ENCODE results near the gene PTGDS.

DNA sequence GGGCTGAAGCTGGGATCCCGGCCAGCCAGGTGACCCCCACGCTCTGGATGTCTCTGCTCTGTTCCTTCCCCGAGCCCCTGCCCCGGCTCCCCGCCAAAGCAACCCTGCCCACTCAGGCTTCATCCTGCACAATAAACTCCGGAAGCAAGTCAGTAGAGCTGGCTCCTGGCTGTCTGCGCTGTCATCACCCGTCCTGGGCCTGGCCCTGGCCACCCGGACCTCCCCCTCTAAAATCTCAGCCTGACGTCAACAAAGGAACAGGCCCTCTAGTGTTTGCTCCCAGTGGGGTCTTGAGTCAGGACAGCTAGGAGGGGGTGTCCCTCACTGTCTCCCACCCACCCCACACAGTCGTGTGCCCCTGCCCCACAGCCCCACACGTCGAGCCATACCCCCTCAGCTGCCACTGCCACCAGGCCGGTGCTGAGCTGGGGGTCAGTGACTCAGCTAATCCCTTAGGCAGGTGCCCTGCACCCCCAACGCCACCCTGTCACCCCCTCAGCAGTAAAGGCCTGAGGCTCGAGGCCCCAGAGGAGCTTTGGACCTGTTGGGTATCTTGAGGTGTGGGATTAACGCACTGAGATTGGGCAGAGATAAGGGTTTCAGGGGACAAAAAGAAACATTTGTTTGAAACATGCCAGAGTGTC is 4.4 kb downstream of the PTGDS start:
- TF ChIP-seq, protein P1, sequence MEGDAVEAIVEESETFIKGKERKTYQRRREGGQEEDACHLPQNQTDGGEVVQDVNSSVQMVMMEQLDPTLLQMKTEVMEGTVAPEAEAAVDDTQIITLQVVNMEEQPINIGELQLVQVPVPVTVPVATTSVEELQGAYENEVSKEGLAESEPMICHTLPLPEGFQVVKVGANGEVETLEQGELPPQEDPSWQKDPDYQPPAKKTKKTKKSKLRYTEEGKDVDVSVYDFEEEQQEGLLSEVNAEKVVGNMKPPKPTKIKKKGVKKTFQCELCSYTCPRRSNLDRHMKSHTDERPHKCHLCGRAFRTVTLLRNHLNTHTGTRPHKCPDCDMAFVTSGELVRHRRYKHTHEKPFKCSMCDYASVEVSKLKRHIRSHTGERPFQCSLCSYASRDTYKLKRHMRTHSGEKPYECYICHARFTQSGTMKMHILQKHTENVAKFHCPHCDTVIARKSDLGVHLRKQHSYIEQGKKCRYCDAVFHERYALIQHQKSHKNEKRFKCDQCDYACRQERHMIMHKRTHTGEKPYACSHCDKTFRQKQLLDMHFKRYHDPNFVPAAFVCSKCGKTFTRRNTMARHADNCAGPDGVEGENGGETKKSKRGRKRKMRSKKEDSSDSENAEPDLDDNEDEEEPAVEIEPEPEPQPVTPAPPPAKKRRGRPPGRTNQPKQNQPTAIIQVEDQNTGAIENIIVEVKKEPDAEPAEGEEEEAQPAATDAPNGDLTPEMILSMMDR (IDR thresholded peaks at IDR 0.05), result no peak
- no peak for TF ChIP-seq EZH2 (IDR thresholded peaks at IDR 0.05; ENCODE audit: borderline replicate concordance, insufficient read depth, low read depth, low read length, poor library complexity, severe bottlenecking)

Data from B cell (primary cell).